SW480 (cell line): ENCODE data around the gene CHMP1A.
"Not testable (repeated sequence)": the region's sequence is repeated elsewhere in the genome, so short reads cannot be mapped to it uniquely, and the experiment has no call there.

ENCODE experiments used
- DNase-seq: peaks from one replicate; pipeline ENCODE4 v3.0.0-alpha.2; 2016; ENCODE audit warnings: low spot score

The CHMP1A gene

DNA sequence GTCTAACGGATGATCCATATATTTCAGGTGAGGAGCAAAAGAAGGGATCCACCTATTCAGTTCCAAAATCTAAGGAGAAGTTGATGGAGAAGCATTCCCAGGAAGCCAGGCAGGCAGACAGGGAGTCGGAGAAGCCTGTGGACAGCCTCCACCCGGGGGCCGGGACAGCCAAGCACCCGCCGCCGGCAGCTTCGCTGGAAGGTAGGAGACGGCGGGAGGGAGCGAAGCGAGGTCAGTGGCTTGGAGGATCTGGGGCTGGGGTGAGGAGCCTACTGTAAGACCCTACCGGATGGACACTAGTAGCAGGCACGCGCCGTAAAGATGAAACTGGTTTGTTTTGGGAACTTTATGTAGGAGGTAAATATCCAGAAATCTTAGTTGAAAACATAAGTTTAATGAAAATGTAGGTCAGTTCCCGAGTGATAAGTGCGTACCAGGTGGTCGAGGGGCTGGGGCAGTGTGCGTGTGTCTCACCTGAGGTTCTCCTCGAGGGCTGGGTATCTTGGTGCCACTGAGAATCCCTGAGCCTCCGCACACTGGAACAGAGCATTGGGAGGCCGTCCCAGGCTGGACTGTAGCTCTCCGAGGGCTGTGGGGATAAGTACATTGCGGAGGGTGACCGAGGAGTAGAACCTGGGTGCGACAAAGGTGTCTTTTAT, 842 bp upstream of the CHMP1A start:
- DNase-seq, result peak; percentile 37

DNA sequence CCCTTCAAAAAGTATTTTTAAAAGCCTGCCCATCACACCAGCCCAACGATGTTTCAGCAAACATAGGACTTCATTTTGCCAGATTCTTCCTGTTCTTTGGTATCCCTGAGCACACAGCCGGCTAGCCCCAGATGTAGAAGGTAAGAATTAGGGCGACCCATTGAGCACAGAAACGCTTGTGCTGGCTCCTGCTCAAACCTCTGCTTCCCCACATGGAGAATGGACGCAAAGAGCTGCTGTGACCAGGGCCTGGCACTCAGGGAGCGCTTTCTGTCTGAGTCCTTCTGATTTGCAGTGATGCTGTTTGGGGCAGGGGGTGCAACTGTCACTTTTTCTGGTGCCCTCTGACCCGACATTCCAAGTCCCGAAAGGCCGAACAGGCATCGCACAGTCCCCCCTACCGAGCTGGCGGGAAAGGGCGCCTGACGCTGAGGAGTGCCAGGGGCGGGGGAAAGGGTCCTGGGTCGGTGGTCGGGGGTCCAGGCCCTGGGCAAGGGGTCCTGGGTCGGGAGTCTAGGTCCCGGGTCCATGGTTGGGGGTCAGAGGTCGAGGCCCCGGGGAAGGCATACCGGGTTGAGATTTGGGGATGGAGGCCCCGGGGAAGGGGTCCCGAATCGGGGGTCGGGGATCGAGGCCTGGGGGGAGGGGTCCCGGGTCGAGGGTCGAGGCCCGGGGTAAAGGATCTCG, 930 bp downstream of the CHMP1A start:
- no peak for DNase-seq

DNA sequence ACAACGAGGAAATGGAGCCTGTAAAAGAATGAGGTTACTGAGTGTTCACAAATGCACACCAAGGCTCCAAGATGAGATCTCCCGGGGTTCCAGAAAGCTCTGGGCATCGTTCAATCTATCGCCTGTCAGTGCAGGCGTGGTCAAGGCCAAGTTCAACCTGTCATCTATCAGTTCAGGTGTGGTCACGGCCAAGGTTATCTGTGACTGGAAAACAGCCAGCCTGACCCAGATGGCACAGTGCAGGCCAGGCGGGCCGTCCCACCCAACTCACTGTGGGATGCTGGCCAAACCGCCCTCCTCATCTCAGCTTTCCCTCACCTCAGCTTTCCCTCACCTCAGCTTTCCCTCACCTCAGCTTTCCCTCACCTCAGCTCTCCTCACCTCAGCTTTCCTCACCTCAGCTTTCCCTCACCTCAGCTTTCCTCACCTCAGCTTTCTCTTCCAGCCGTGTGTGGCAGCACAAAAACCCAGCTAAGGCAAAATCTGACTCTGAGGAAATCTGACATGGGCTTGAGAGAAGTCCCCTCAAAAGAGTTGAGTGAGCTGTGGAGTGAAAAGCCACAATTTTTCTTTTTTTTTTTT, 2.4 kb downstream of the CHMP1A start:
- no peak for DNase-seq

DNA sequence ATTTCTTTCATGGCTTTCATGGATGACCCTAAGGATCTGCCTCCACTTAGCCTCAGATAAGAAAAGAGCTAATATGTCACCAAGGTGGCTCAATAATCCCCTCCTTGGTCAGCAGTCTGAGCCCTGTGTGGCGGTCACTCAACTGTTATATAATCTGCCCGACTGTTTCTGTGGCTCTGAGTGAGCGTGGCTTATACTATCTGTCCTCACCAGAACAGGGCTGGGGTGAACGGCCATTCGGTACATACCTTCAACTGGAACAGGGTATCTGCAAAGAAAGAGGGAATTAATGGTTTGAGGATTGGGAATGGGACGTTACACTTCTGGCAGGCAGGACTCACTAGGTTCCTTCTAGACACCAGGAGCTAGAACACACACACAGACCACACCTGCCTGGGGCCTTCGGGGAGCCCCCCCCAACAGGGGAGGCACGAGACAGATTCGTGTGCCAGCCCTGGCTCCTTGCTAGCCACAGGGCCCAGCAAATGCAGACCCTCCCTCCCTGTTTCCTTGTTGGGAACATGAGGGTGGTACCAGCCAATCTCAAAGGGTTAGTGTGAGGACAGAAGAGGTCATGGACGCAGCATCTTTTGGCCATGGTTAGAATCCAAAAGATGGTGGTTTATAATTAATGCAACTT, 3.7 kb downstream of the CHMP1A start:
- no peak for DNase-seq

DNA sequence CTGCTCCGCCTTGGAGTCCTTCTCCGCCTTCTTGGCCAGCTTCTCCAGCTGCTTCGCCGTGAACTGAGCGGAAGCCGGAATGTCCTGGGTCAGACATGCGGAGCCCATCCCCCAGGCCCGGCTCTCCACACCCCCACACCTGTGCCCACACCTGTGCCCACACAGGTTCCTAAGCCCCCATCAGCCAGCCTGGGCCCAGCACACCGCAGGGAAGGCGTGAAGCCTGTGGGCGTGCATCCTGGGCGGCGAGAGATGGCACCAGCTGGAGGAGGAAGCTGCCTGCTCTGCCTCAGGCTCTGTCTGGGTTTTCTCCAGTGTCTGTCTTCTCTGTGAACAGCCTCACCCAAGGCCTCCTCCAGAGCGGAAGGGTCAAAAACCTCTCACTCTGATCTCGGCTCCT, 5.9 kb downstream of the CHMP1A start:
- DNase-seq, result no peak

DNA sequence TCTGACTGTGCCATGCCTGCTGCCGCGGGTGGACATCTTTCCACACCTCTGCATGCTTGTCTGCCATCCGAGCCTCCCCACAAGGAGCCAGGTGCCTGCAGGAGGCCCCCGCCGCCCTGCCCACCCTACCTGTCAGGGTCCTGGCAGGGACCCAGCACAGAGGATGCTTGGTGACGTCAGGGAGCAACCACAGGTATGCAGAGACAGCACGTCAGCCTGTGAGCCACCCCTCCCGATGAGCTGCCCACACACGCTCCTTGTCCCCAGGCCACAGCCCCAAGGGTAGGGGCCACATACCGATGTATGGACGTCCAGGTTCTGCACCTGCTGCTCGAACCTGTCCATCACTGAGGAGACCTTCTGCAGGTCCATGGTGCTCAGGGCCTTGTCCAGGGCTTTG, 10.6 kb downstream of the CHMP1A start:
- no peak for DNase-seq

DNA sequence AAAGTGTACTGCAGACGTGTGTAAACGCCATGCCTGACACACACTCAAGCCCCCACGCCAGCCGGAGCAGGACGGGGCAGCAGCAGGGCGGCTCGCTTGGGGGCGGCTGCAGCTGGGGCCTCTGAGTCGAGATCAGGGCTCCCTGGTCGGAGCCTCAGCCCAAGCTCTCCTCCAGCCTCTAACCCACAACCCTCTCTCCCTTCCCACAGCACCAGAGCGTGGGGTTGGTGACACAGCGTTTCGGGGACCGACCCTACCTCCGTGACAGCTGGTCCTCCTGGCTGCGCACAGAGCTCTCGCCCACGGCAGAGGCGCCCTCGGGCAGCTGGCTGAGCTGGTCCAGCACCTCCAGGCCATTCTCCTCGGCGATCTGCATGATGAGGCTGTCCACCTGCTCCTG, 11.2 kb downstream of the CHMP1A start:
- DNase-seq, result no peak

DNA sequence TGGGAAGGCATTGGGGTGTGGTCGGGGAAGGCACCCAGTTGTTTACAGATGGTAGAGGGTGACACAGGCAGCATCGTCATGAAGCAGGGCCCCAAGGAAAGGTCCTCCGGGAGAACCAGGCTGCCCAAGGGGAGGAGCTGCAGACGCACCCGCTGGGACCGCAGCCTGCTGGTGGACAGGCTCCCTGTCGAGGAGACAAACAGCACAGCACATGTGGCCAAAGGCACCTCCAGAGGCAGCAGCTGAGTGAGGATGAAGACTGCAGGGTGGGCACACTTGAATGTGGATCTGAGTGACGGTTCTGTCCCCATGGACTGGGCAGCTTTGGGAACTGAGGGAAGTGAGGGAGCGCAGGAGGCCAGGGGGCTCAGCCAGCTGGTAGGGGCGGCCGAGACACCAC, 12.4 kb downstream of the CHMP1A start:
- no peak for DNase-seq

DNA sequence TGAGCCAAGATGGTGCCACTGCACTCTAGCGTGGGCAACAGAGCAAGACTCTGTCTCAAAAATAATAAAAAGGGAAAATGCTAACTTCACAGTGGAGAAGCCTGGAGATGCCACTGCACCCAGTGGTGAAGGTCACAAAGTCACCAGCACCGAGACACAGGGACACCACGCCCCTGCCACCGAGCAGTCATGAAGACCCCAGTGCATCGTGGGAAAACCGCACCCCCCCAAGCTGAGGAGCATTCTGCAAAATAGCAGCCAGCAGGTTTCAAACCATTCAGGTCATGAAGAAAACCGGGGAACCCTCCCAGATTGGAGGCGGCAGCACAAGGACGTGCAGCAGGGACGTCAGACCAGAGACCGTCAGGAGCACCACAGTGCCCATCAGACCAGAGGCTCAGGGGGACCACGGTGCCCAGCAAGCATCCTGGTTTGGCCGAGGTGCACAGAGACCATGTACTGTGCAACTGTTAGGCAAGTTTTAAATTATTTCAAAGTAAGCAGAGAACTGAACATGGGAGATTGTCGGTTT, 13.7 kb downstream of the CHMP1A start:
- DNase-seq, result no peak

DNA sequence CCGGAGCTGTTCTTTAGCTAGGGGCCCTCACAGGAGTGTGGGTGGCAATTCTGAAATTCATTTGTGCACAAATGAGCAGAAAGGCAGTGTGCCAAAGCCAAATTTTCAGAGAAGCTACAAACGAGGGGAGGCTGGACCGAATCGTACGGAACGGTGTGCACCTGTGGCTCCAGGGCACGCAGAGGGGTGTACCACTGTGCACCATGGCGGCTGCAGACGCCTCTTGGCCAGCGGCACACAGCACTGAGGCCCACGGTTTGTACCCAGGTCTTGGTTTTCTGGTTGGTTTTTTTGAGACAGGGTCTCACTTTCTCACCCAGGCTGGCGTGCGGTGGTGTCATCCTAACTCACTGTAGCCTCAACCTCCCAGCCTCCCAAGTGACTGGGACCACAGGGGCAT, 14.9 kb downstream of the CHMP1A start:
- DNase-seq, result no peak

DNA sequence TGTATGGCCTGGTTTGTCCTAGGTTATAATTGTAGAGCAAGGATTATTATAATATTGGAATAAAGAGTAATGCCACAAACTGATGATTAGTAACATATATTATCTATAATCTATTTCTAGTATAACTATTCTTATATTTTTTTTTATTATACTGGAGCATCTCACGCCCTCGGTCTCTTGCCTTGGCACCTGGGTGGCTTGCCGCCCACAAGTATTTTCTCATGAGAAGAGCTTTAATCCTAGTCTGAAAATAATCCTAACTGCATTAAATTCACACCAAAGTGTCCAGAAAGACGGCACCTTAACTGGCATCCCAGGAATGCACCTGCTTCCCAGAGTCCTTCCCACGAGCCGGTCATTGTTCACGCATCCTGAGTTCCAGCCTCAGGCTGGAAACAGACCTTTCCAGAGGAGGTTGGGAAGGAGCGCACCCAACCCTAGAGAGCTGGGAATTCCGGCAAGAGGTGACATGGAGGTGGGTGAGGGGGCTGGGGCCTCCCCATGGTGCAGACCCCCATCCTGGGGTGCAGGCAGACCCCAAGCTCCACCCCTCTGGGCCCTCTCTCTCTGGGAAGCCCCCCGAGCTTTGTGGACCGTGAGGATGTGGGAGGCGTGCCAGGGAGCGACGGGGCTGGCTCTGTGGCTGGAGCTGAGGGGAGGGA, 15.9 kb downstream of the CHMP1A start:
- DNase-seq, result no peak

DNA sequence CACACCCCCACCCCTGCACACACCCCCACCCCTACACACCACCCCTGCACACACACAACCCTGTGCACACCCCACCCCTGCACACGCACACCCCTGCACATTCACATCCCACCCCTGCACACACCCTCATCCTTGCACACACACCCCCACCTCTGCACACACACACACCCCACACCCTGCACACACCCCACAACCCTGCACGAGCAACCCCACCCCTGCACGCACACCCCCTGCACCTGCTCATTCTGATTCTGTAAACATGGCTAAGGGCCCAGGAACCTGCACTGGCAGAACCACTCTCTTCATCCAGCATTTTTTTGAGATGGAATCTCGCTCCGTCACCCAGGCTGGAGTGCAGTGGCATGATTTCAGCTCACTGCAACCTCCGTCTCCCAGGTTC, 18.1 kb downstream of the CHMP1A start:
- no peak for DNase-seq

DNA sequence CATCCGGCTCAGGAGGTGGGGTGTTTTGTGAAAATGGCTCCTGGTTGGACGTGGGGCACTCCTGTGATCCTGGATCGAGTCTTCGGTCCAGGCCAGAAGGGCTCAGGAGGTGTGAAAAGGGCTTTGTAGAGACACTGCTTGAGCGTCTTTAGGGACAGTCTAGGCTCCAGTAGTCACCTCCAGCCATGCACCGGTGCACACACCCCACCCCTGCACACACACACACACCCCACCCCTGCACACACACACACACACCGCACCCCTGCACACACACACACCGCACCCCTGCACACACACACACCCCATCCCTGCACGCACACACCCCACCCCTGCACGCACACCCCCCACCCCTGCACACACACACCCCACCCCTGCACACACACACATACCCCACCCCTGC, 19.1 kb downstream of the CHMP1A start:
- no peak for DNase-seq

DNA sequence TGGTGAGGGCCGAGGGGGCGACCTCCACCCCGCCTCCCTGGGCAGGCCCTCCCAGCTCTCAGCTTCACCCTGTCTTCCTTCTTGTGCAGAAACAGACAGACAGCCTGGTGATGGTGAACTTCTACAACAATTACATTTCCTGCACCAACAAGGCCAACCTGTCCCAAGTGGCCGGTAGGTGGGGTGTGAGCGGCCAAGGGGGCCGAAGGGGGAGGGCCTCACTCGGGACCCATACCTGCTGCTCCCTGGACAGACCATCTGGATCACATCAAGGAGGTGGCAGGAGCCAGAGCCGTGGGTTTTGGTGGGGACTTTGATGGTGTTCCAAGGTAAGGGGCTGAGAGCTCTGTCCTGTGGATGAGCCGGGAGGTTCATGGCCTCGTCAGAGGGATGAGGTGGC, 20.1 kb downstream of the CHMP1A start:
- no peak for DNase-seq

DNA sequence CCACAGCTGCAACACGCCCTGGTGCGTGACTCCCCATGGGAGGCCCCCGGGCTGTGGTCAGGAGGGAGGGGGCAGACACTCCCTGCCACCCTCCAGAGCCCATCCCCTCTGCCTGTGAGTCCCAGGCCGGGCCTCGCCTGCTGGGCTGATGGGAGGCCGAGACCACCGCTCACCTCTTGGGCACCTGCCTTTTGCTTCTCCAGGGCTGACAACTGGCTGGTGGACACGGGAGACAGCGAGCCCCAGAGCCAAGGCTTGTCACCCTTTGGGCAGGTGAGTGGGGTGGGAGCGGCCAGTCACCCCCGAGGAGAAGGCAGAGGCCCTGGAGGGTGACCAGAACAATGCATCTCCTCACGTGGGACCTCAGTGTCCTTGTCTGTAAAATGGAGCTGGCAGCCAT, 20.8 kb downstream of the CHMP1A start:
- DNase-seq, result no peak

DNA sequence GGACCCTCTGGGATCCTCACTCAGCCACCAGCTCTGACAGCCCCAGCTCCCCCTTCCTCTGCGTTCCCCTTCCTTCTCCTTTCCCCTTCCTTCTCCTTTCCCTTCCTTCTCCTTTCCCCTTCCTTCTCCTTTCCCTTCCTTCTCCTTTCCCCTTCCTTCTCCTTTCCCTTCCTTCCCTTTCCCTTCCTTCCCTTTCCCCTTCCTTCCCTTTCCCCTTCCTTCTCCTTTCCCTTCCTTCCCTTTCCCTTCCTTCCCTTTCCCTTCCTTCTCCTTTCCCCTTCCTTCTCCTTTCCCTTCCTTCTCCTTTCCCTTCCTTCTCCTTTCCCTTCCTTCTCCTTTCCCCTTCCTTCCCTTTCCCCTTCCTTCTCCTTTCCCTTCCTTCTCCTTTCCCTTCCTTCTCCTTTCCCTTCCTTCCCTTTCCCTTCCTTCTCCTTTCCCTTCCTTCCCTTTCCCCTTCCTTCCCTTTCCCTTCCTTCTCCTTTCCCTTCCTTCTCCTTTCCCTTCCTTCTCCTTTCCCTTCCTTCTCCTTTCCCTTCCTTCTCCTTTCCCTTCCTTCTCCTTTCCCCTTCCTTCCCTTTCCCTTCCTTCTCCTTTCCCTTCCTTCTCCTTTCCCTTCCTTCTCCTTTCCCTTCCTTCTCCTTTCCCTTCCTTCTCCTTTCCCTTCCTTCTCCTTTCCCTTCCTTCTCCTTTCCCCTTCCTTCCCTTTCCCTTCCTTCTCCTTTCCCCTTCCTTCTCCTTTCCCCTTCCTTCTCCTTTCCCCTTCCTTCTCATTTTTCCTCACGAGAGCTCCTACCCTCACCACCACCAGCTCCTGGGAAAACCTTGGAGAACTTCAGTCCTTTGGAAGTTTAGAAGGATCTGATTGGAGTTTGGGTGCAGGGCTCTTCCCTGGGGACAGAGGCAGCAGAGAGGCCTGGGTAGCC, 22.8 kb downstream of the CHMP1A start:
- not testable (repeated sequence) for DNase-seq

DNA sequence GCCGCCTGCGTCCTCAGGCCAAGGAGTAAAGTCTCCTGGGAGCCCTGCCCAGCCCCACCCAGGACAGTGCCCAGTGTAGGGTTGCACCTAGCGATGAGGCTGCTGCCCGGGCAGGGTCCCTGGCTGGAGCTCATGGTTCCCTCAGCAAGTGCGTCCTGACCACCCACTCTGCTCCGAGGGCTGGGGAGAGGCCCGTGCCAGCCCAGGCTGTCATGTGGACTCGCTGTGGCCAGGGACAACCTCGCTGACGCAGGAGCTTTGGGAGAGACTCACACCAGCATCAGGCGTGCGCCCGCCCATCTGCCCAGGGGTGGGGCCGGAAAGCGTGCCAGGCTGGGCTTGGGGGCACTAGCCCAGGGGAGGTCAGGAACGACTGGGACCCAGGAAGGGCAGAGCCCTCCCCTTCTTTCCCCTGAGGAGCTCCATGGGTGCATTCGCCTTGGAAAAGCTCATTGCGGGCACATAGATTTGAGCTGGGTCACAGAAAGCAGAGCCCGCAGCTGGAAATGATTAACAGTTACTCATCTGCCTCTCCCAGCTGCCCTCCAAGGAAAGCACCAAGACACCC, 24.4 kb downstream of the CHMP1A start:
- DNase-seq, result no peak

DNA sequence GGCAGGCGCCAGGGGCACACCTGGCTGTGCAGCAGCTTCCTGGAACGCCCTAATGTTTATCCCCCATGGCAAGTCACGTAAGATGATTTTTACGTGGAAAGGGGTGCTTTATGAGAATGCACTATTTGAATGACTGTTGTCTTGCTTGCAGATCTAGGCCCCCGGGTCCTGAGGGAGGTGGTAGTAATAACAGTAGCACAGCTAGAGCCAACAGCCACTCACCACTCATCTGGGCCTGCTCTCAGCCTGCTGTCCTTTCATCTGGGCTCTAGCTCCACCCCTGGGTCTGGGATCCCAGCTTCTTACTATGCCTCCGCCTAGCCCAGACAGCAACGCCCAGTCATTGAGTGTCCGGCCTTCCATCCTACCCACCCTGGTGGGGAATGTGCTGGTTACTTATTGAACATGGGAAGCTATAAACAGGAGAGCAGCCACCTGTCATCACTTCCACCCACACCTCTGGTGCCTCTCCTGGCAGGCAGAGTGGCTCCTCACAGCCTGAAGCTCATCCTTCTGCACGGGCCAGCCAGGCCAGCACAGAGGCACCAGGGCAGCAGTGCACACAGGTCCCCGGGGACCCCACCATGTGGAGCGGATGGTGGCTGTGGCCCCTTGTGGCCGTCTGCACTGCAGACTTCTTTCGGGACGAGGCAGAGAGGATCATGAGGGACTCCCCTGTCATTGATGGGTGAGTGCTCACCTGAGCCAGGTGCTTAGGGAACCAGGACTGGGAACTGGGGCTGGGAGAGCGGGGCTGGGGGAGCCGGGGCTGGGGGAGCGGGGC, 27.5 kb downstream of the CHMP1A start:
- DNase-seq, result no peak

DNA sequence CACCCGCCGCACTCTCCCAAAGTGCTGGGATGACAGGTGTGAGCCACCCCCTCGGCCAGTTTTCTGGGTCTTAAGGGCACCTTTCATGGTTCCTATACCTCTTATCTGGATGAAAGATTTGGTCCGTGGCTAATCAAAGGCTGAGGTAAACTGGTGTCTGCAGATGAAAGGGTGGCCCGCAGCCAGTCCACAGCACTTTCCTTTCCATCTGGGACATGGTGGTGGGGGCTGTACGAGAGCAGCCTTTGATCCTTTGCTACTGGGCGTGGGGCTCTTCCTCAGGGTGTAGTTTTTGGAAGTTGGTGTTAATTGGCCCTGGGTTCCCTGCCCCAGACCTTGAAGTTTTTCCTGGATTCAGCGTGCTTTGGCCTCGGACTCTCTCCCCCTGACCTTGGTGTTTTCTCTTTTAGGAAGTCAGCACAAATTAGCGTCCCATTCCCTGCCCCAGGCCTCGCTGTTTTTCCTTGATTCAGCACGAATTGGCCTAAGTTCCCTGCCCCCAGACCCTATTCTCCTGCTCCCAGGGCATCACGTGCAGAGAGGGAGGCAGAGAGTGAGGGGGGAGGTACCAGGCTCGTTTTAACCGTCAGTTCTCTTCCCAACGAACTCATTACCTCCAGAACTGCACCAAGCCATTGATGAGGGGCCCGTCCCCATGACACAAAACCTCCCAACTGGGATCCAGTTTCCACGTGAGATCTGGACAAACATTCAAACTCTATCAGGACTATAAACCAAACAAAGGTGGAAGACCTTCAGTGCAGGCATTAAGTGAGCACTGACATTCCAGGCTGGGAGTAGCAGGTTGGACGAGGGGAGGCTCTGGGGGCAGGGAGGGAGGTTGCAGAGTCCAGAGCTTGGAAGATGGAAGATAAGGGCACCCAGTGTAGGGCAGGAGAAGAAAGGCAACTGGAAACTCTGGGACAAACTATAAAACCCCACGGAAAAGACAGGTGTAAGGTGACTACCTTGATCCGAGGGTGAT, 32.4 kb downstream of the CHMP1A start:
- DNase-seq, result peak; percentile 86
